NB4 (cell line): Measurements from ENCODE around the gene DGCR2.

Experiments
- MYC ChIP-seq: IDR thresholded peaks from 2 replicates; pipeline ENCODE4 v1.6.1; 2011; ENCODE audit warnings: low read depth, low read length
- POLR2A ChIP-seq: IDR thresholded peaks from 2 replicates; pipeline ENCODE4 v1.6.1; 2011; ENCODE audit warnings: mild to moderate bottlenecking; ENCODE audit not compliant: insufficient read length; ENCODE audit errors: extremely low read depth
- TF ChIP-seq, protein P1 (sequence below): IDR thresholded peaks from one replicate; pipeline ENCODE4 v1.5.1; 2012; ENCODE audit warnings: low read depth, low read length

DNA sequence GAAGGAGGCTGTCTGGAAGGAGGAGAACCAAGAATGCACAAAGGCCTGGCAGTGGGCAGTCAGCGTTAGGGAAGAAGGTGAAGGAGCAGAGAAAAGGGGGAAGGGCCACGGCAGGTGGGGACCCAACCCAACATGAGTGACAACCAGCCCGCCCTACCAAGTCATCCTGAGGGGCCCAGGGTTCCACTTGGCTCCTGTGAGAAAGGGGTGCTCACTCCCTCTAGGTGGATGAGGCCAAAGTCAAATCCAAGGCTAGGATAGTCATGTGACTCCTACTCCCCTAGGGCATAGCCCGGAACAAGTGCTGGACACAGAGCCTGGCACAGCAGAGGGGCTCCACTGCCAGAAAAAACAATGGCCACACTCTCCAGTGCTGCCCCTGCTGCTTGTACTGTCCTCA, 2.2 kb upstream of the DGCR2 start:
- TF ChIP-seq, protein P1, sequence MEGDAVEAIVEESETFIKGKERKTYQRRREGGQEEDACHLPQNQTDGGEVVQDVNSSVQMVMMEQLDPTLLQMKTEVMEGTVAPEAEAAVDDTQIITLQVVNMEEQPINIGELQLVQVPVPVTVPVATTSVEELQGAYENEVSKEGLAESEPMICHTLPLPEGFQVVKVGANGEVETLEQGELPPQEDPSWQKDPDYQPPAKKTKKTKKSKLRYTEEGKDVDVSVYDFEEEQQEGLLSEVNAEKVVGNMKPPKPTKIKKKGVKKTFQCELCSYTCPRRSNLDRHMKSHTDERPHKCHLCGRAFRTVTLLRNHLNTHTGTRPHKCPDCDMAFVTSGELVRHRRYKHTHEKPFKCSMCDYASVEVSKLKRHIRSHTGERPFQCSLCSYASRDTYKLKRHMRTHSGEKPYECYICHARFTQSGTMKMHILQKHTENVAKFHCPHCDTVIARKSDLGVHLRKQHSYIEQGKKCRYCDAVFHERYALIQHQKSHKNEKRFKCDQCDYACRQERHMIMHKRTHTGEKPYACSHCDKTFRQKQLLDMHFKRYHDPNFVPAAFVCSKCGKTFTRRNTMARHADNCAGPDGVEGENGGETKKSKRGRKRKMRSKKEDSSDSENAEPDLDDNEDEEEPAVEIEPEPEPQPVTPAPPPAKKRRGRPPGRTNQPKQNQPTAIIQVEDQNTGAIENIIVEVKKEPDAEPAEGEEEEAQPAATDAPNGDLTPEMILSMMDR, result no peak
- TF ChIP-seq POLR2A, result no peak
- no peak for TF ChIP-seq MYC
